Stimulated activated CD8-positive, alpha-beta memory T cell treated with anti-CD3 and anti-CD28 coated beads, Interleukin-4, amount 100 ng/mL, for 1 hour (primary cell): ENCODE measurements around the gene GNG11.
"Not testable (repeated sequence)": the region's sequence is repeated elsewhere in the genome, so short reads cannot be mapped to it uniquely, and the experiment has no call there.

Source experiments
- DNase-seq, 2 donors: peaks; one replicate each; pipeline ENCODE4 v3.0.0-alpha.2; 2020; ENCODE audit warnings: low read depth in 2 of 2, low spot score in 1 of 2

GNG11 gene

GRCh38 chr7:93911242-93911641 lies 10.3 kb upstream of the GNG11 start:
- DNase-seq = not testable (repeated sequence)

GRCh38 chr7:93911661-93912060 lies 9.9 kb upstream of the GNG11 start:
- not testable (repeated sequence) for DNase-seq

- DNase-seq = no peak
Measured at GRCh38 chr7:93913197-93913596, 8.3 kb upstream of the GNG11 start.

DNA sequence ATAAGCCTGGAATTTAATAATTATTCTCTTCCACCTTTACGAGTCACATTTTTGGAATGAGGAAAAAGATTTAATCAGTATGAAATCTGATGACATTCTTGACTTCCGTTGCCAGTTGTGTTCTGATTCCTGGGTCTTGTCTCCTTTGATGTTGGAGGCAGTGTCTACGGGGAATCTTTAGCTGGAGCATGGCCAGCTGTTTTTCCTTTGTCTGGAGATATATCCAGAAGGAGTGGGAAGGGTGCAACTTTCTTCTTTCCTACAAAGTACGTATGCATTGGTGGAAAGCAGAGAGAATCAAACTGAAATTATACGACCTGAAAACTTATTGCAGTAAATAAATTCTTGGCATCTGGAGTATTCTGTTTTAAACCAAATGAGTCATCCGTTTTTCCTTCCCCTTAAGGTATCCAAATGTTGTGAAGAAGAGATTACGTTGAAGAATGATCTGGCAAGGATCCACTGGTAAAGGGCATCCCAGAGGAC lies 6.9 kb upstream of the GNG11 start:
- DNase-seq = no peak

GRCh38 chr7:93915206-93915842 lies 6.2 kb upstream of the GNG11 start:
- DNase-seq = not testable (repeated sequence)

DNA sequence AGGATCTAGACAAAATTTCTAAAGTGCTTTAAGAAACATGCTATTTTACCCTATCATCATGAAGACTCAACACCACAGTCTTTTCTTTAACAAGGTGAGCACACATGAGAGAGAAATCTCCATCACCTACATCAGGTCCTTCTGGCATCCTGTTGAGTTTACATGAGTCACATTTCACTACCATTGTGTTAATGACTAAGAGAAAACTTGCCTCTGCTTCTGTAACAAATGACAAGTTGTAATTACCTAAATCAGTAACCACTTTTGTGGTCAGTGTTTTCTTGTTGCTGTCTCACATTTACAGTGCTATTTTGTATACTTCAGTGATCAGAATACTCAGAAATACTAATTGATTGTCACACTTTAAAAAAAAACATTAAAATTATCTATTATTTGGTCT lies 5.6 kb upstream of the GNG11 start:
- not testable (repeated sequence) for DNase-seq

DNA sequence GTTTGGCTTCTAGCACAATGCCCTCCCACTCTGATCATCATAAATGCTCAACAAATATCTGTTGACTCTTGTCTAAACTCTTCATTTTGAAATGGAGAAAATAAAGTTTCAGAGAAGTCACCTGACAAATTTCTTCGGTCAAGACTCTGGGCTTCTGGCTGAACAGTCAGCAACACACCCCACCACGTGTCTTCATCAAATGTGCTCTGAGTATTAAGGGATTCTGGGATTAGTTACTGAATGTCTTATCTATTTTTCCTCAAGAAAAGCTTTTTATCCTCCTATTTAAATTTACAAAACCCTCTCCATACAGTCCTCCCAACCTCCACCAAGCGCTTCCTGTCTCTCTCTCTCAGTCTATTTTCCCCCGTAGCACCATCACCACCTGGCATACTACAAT lies 5.2 kb upstream of the GNG11 start:
- DNase-seq = not testable (repeated sequence)

DNA sequence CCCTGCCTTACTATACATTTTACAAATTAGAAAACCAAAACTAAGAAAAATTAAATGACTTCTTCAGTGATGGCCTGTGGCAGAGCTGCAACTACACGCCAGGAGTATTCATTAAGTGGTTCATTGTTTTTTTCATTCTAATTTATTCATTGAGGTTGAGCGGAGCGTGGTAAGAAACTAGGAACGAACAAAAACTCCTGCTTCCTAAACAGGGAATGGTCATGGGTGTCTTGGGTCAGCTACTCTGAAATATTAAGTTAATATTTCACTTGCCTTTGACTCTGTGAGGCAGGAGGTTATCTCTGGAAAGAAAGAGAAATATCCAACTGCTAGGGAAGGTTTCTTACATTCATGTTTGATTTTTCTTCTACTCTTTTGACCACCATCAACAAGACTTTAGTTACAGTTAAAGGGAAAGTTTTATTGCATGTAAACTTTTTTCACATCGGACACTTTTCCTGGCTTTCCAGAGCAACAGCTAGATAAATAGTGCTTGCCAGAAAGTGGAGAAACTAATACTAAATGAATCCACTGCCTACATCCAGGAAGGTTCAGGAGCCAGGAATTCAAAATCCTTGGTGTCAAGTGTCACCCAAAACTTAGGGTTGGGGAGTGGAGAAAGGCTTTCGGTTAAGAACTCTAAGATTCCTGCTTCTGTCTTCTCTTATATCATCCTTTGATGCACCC lies 896 bp upstream of the GNG11 start:
- no peak for DNase-seq

DNA sequence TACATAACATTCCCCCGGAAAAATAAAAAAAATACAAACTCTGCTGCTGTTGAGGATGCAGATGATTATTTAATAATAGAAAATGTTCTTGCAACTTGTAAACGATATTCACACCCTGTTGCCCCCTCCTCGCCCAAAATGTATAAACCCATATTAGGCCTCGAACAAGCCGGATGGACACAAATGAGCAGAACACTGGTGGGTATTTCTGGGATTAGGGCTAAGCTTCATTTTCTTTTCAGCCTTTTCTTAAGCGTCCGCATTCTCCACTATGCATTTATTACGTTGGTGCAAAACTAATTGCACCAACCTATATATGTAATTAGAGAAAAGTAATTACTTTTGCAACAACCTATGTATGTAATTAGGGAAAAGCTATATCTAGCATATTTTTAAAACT lies 349 bp upstream of the GNG11 start:
- no peak for DNase-seq

GRCh38 chr7:93923296-93923695 lies 1.8 kb downstream of the GNG11 start:
- no peak for DNase-seq

GRCh38 chr7:93923942-93924341 lies 2.4 kb downstream of the GNG11 start:
- no peak for DNase-seq

GRCh38 chr7:93926800-93927199 lies 5.3 kb downstream of the GNG11 start:
- no peak for DNase-seq

GRCh38 chr7:93927585-93927984 lies 6.0 kb downstream of the GNG11 start:
- no peak for DNase-seq

DNA sequence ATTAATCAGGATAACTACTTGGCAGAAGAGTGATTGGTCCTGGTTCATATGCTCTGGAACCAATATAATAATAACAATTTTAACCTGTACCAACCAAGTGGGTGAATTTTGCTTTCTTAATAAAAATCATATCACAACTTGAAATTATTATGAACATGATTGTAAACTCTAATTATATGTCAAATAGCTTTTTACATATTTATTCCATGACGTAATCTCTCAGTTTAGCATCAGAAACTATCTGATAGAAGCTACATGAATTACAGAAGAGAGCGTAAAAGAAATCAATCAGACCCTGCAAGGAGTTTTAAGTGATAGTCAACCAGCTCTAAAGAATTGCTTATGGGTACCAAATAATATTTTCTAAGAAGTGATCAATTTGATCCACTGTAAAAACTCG lies 10.1 kb downstream of the GNG11 start:
- no peak for DNase-seq

- no peak for DNase-seq
Measured at GRCh38 chr7:93933156-93933555, 11.6 kb downstream of the GNG11 start.

DNA sequence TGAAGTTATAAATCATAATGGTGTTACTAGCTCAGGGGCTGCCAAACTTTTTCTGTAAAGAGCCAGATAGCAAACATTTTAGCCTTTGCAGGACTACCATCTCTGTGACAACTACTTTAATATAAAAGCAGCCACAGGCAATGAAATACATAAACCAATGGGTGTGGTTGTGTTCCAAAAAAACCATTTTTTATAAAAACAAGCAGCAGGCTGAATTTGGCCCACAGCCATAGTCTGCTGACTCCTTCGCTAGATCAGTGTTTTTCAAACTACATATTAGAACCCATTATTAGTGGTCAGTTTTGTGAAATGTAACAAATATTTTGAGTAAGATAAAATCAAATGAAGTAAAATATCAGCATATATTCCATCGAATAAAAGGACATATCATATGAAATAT lies 13.6 kb downstream of the GNG11 start:
- no peak for DNase-seq

GRCh38 chr7:93937818-93938217 lies 16.3 kb downstream of the GNG11 start:
- DNase-seq = no peak

DNA sequence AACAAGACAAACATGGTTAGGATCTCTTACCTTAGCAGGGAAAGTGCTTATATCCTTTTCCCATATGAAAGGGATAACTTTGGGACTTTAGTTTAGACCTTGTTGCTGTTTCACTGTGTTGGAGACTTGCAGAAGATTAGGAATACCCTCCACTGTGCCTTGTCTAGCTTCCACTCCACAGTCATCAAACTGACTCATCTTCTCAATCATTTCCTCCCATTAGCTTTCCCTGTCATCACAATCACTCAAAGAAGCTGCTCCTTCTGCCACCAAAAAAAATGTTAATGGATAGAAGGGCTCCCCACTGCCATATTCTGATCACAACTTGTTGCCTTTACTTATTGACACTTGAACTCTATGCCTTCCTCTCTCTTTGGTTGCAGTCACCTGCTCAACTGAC lies 16.8 kb downstream of the GNG11 start:
- no peak for DNase-seq

DNA sequence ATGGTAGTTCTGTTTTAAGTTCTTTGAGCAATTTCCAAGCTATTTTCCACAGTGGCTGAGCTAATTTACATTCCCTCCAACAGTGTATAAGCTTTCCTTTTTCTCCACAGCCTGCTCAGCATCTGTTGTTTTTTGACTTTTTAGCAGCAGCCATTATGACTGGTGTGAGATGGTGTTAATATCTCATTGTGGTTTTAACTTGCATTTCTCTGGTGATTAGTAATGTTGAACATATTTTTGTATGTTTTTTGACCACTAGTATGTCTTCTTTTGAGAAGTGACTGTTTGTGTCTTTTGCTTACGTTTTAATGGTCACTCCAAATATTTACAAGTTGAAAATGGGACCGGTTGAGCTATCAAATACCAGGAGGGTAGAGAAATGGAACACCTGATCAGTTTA lies 20.4 kb downstream of the GNG11 start:
- DNase-seq = no peak

GRCh38 chr7:93943816-93944540 lies 22.4 kb downstream of the GNG11 start:
- no peak for DNase-seq

GRCh38 chr7:93944673-93945072 lies 23.1 kb downstream of the GNG11 start:
- no peak for DNase-seq

GRCh38 chr7:93945083-93945482 lies 23.5 kb downstream of the GNG11 start:
- no peak for DNase-seq
